Measurements from ENCODE around the gene ATP2A3.

ATP2A3 gene

DNA sequence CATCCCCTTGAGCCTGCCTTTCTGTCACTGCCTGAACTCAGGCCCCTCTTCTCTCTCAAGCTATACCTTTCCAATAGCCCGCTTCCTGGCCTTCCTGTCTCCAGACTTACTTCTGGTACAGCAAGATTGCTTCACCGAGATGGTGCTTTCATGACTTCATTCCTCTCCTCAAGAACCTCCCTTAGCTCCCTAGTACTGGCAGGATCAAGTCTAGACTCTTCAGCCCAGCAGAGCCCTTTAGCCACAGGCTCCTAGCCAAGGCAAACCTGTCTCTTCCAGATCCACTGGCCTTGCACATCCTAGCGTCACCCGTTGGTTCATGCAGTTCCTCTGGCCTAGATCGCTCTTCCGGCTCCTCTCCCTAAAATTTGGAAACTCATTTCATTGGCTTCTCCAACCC is 6.4 kb upstream of the ATP2A3 start:
- no peak for DNase-seq

GRCh38 chr17:3969963-3970362 is 5.7 kb upstream of the ATP2A3 start:
- no peak for DNase-seq

DNA sequence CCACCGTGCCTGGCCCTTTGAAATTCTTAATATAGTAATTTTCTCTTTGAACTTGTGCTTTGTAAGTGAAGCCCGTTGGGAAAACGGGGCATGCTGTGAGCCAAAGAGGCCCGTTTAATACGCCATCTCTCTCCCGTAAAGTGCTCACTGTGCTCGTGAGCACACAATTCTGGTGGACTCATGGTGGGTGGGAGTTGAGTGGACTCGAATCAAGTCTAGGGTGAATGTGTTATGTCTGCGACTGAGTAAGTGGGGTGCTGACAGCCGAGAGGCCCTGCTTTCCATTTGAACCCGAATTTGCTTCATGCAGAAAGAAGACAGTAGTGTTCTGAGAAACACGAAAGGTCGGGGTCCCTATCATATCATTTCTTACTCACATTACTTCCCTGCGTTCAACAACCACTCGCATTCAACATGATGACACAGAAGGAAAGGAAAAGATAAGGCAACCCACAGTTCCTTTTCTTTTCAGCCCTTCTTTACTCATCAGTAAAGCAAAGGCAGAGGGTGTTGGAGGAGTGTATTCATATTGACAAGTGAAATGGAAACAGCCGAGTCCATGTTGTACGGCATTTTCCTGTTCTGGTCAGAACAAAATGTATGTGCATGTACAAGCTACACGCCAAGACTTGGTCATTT is 4.8 kb upstream of the ATP2A3 start:
- no peak for DNase-seq

GRCh38 chr17:3968015-3968414 is 3.8 kb upstream of the ATP2A3 start:
- DNase-seq = no peak

- DNase-seq = no peak
Observed at GRCh38 chr17:3966720-3967363, 2.6 kb upstream of the ATP2A3 start.

- DNase-seq = peak; percentile 42
Observed at GRCh38 chr17:3965118-3965800, 1.0 kb upstream of the ATP2A3 start.

GRCh38 chr17:3963237-3964201 is 718 bp downstream of the ATP2A3 start:
- no peak for DNase-seq

DNA sequence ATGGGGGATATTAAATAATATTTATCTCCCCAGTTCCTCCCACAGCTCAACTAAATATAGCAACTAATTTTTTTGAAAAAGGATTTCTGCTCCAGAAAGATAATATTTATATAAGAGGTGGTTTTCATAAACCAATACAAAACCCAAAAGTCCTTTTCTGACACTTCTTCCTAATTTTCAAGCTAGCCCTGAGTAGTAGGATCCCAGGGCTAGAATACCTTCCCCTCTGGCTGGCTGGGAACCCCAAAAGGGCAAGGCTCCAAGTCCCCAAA is 1.3 kb downstream of the ATP2A3 start:
- no peak for DNase-seq

- DNase-seq = no peak
Observed at GRCh38 chr17:3962217-3962964, 1.8 kb downstream of the ATP2A3 start.

DNA sequence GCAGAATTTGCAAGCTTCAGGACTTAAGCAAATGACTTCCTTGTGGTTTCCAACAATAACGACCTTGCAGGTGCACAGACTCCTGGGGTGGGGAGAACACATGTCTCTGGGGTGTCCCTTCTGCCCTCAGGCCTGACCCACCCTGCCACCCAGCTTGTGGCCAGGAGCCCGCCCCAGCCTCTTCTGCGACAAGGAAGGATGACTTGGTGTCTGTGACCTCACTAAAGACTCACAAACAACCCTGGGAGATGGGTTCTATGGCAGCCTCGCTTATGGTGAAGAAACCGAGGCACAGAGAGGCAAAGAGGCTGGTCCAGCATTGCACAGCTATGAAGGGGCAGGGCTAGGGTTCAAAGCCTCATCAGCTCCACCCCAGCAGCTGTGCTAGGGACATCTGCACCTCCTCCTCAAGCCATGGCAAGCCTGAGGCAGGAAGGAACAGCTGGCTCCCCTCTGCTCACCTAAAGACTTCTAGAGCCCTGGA is 2.6 kb downstream of the ATP2A3 start:
- no peak for DNase-seq

GRCh38 chr17:3960764-3961163 is 3.5 kb downstream of the ATP2A3 start:
- DNase-seq = no peak

DNA sequence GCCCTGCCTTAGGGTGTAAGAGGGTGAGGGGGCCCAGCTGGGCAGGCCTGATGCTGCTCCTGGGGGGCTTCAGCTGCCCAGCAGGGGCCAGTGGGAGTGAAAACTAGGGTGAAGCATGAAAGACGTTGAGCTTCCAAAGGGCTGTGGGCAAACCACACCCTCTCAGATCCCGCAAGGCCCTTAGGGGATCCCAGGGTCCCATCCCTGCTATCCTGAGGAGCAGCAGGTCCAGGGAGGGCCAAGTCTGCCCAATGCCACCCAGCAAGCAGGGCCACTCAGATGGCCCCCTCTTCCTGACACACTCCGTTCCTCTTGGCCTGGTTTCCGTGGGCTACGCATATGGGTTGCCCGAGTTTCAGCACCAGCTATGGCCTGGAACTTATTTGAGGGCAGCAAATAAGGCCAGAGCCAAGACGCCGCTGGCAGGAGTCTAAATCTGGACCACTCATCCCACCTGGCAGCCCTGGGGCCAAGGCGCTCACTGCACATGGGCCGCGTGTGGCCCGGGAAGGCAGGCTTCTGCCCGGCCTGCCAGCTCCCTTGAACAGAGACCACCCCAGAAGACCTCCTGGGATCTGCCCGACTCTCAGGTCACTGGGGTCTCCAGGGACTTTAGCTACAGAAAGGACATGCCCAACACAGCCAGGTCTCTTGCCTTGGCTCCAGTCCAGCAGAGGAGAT is 4.2 kb downstream of the ATP2A3 start:
- no peak for DNase-seq

GRCh38 chr17:3959295-3959899 is 4.8 kb downstream of the ATP2A3 start:
- peak; percentile 77 for DNase-seq

- DNase-seq = no peak
Observed at GRCh38 chr17:3957735-3958599, 6.3 kb downstream of the ATP2A3 start.

GRCh38 chr17:3956983-3957382 is 7.3 kb downstream of the ATP2A3 start:
- DNase-seq = peak; percentile 30

DNA sequence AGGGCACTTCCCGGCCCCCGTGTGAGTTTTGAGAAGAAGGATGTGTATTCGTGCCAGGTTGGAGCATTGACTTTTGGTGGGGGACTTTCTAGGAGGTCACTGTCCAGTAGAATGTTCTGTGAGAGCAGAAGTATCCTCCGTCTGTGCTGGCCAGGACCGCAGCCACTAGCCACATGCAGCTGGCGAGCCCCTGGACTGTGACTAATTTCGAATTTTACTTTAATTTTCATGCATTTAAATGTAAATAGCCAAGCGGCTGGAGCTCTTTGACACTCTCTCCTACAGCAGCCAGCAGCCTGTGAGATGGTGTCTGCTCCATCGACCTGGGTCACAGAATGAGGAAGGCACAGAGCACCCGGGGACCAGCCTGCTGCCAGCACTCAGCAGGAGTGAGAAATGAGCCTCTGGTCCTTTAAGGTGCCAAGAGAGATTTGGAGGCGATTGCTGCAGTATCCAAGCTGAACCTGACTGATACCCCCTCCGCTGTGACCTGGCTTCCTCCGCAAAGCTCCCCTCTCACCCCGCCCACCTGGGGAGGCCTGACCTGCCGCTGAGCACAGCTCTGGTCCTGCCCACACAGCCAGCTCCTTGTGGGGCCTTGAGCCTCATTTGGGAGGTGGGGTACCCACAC is 7.8 kb downstream of the ATP2A3 start:
- DNase-seq = no peak

GRCh38 chr17:3955673-3955988 is 8.6 kb downstream of the ATP2A3 start:
- DNase-seq = no peak

DNA sequence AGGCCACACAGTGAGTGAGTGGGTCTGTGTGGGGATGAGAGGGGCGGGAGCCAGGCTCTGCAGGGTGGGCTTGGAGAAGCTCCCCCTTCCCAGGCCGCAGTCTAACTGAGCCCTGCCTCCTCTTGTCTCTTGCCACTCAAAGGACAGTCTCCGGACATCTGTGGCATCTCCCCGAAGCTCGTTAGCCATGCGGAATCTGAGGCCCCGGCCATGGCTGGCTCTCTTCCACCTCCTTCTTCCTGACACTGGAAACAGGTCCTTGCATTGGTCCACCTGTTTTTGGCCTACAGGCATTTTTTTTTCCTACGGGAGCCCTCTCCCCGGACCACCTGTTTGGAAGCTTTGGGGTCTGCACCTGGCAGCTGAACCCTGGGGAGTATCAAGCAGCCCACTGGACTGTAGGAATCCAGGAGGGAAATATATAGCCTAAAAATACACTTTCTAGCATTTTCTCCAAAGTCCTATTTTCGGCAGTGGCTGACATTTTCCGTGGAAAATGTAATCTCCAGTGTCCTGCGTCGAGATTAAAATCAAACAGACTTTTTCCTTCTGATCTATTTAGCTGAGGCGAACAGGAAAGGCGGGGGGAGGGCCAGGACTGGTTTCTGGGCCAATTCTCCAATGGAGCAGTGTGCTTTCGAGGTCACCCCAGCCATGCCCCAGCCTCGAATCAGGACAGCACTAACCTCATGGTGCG is 9.1 kb downstream of the ATP2A3 start:
- no peak for DNase-seq

- DNase-seq = no peak
Observed at GRCh38 chr17:3954086-3954485, 10.2 kb downstream of the ATP2A3 start.

DNA sequence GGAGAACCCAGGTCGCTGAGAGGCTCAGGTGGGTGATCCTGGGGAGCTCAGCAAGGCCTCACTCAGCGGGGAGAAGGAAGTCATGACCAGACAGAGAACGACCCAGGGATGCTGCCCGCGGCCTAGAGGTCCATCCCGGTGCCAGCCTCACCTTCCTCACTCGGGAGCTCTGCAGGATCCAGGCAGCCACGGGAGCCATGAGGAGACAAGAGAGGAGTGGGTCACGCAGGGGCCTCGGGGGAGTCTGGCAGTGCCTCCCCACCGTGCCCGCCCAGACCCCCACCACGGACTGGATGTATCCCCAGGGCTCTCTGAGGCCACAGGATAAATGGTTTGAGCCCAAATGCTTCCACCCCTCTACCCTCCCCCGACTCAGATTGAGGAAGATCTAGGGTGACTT is 10.7 kb downstream of the ATP2A3 start:
- DNase-seq = no peak
